ENCODE measurements around the gene TENM3. TPM values are rescaled to one million over a fixed set of nuclear protein-coding genes. Genes with fewer than 3 reads are reported as not detected.

Gene TENM3
- total RNA-seq, 1 donor from 2014 or later: 44.9 TPM

GRCh38 chr4:182746876-182747275 lies 503.7 kb downstream of the TENM3 start:
- DNase-seq: no peak

- DNase-seq: peak; percentile 1
Observed at GRCh38 chr4:182748283-182748682, 505.1 kb downstream of the TENM3 start.

- DNase-seq: no peak
Observed at GRCh38 chr4:182748949-182749348, 505.7 kb downstream of the TENM3 start.

GRCh38 chr4:182749667-182750167 lies 506.5 kb downstream of the TENM3 start:
- DNase-seq: no peak

GRCh38 chr4:182752158-182752910 lies 509.1 kb downstream of the TENM3 start:
- DNase-seq: no peak

GRCh38 chr4:182754895-182755294 lies 511.7 kb downstream of the TENM3 start:
- DNase-seq: no peak

GRCh38 chr4:182756161-182756690 lies 513.0 kb downstream of the TENM3 start:
- no peak for DNase-seq

GRCh38 chr4:182758273-182758672 lies 515.1 kb downstream of the TENM3 start:
- no peak for DNase-seq

GRCh38 chr4:182760551-182761043 lies 517.4 kb downstream of the TENM3 start:
- DNase-seq: no peak

- no peak for DNase-seq
Observed at GRCh38 chr4:182764137-182764536, 520.9 kb downstream of the TENM3 start.

- no peak for DNase-seq
Observed at GRCh38 chr4:182764642-182765041, 521.4 kb downstream of the TENM3 start.

GRCh38 chr4:182765987-182766856 lies 523.0 kb downstream of the TENM3 start:
- no peak for DNase-seq

GRCh38 chr4:182766857-182767250 lies 523.7 kb downstream of the TENM3 start:
- no peak for DNase-seq

GRCh38 chr4:182768838-182769237 lies 525.6 kb downstream of the TENM3 start:
- no peak for DNase-seq

- DNase-seq: no peak
Observed at GRCh38 chr4:182770259-182770995, 527.2 kb downstream of the TENM3 start.

- no peak for DNase-seq
Observed at GRCh38 chr4:182770996-182771514, 527.9 kb downstream of the TENM3 start.

- DNase-seq: no peak
Observed at GRCh38 chr4:182775075-182775474, 531.9 kb downstream of the TENM3 start.

GRCh38 chr4:182776376-182777105 lies 533.3 kb downstream of the TENM3 start:
- DNase-seq: no peak

- DNase-seq: no peak
Observed at GRCh38 chr4:182778222-182778982, 535.2 kb downstream of the TENM3 start.

GRCh38 chr4:182786991-182787390 lies 543.8 kb downstream of the TENM3 start:
- DNase-seq: no peak

All from occipital lobe (tissue), 2 donors.